ENCODE data around the gene RMND5A.

The RMND5A gene

GRCh38 chr2:86808315-86809161 lies 88.4 kb downstream of the RMND5A start:
- peak; percentile 66 for TF ChIP-seq CTCF (IDR thresholded peaks at IDR 0.05)

- no peak for TF ChIP-seq CTCF (IDR thresholded peaks at IDR 0.05)
These were observed 89.5 kb downstream of the RMND5A start for GRCh38 chr2:86809481-86810121.

GRCh38 chr2:86815611-86816010 lies 95.5 kb downstream of the RMND5A start:
- no peak for TF ChIP-seq CTCF (IDR thresholded peaks at IDR 0.05)

- no peak for TF ChIP-seq CTCF (IDR thresholded peaks at IDR 0.05)
These were observed 98.2 kb downstream of the RMND5A start for GRCh38 chr2:86818114-86818801.

- no peak for TF ChIP-seq CTCF (IDR thresholded peaks at IDR 0.05)
These were observed 98.9 kb downstream of the RMND5A start for GRCh38 chr2:86818957-86819356.

GRCh38 chr2:86821306-86821705 lies 101.2 kb downstream of the RMND5A start:
- TF ChIP-seq CTCF (IDR thresholded peaks at IDR 0.05): no peak

- TF ChIP-seq CTCF (IDR thresholded peaks at IDR 0.05): no peak
These were observed 101.8 kb downstream of the RMND5A start for GRCh38 chr2:86821842-86822241.
